AG09309 (cell line): ENCODE results near the gene EFNB3.

Experiments
- DNase-seq: peaks from one replicate; pipeline ENCODE4 v3.0.0-alpha.2; 2010; ENCODE audit warnings: low read depth
- H3K4me3 ChIP-seq: 2 replicates; pipeline ENCODE4 v1.5.1; 2011; ENCODE audit warnings: mild to moderate bottlenecking, low read depth, low read length, moderate library complexity; ENCODE audit not compliant: control insufficient read depth
- TF ChIP-seq, protein P1 (sequence below): IDR thresholded peaks from 2 replicates; pipeline ENCODE4 v1.5.1; 2011; ENCODE audit warnings: mild to moderate bottlenecking, low read depth, low read length, inconsistent platforms; ENCODE audit not compliant: insufficient read depth, control insufficient read depth; ENCODE audit errors: missing control alignments

The EFNB3 gene

GRCh38 chr17:7740481-7741001 lies 35.5 kb downstream of the EFNB3 start:
- DNase-seq: no peak
- TF ChIP-seq, protein P1, sequence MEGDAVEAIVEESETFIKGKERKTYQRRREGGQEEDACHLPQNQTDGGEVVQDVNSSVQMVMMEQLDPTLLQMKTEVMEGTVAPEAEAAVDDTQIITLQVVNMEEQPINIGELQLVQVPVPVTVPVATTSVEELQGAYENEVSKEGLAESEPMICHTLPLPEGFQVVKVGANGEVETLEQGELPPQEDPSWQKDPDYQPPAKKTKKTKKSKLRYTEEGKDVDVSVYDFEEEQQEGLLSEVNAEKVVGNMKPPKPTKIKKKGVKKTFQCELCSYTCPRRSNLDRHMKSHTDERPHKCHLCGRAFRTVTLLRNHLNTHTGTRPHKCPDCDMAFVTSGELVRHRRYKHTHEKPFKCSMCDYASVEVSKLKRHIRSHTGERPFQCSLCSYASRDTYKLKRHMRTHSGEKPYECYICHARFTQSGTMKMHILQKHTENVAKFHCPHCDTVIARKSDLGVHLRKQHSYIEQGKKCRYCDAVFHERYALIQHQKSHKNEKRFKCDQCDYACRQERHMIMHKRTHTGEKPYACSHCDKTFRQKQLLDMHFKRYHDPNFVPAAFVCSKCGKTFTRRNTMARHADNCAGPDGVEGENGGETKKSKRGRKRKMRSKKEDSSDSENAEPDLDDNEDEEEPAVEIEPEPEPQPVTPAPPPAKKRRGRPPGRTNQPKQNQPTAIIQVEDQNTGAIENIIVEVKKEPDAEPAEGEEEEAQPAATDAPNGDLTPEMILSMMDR: no peak

DNA sequence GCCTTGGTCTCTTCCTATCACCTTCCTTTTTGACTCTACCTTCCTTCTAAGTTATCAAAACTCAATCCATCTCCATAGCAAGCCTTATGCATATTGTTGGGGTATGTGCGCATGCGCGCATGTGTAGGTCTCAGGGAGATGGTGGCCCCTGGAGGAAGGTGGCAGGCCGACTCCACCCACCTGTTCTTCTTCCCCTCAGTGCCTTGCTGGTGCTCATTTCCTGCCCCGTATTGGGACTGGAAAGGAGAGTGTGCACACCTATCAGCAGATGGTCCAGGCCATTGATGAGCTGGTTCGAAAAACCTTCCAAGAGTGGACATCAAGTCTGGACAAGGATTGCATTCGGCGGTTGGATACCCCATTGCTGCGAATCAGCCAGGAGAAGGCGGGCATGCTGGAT lies 37.7 kb downstream of the EFNB3 start:
- no peak overlapping the region for H3K4me3 ChIP-seq
- TF ChIP-seq, protein P1: no peak
- no peak for DNase-seq

More at GRCh38 chr17:7740481-7741001, 35.5 kb downstream of the EFNB3 start:
- no peak overlapping the region for H3K4me3 ChIP-seq

DNA sequence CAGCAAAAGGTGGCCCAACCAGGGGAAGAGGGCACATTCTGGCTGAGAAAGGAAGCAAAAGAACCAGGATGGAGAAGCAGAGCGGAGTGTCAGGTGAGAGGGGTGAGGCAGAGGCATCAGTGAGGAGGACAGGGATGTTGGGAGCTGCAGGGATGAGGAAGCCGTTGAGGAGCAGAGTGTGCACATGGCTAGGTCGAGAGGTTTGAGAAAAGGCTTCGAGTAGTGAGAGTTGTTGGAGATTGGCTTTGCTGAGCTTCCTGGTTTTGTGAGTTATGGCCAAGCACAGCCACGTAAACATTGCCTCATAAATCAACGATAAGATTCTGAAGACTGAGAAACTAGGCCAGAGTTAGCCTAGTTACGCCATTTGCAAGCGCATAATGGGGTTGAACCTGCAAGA lies 39.4 kb downstream of the EFNB3 start:
- TF ChIP-seq, protein P1: no peak
- H3K4me3 ChIP-seq: no peak overlapping the region
- no peak for DNase-seq

- DNase-seq: peak; percentile 84
- H3K4me3 ChIP-seq: no peak overlapping the region
- TF ChIP-seq, protein P1: peak; percentile 14
Measured at GRCh38 chr17:7745748-7746470, 40.9 kb downstream of the EFNB3 start.

- TF ChIP-seq, protein P1: no peak
- peak; percentile 28 for DNase-seq
- no peak overlapping the region for H3K4me3 ChIP-seq
Measured at GRCh38 chr17:7747635-7748071, 42.7 kb downstream of the EFNB3 start.

DNA sequence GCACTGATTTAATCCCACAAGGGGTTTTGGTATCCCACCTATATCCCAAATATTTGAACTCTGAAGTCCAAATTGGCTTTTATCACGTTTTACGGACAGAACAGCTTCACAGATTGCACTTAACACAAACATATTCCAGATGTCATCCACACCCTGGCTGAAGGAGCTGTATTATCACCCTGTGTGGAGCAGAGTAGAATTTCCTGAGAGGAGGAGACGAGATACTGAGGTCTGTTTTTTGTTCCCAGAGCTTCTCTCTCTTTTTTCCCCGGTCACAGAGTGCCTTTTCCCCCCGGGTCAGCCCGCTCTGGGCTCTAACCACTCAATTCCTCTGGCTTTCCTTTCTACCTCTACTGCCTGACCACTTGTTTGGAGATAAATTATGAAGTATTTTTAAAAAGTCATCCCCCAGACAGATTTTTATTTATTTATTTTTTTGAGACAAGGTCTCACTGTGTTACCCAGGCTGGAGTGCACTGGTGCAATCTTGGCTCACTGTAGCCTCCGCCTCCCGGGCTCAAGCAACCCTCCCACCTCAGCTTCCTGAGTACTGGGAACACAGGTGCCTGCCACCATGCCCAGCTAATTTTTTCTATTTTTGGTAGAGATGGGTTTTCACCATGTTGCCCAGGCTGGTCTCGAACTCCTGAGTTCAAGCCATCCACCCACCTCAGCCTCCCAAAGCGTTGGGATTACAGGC lies 43.2 kb downstream of the EFNB3 start:
- H3K4me3 ChIP-seq: no peak overlapping the region
- TF ChIP-seq, protein P1: no peak
- DNase-seq: no peak
